ENCODE results near the gene ALDH4A1.
"Not testable (repeated sequence)": the region's sequence is repeated elsewhere in the genome, so short reads cannot be mapped to it uniquely, and the experiment has no call there.

Gene ALDH4A1

GRCh38 chr1:18898567-18898966 lies 3.8 kb downstream of the ALDH4A1 start:
- no peak for DNase-seq

GRCh38 chr1:18895317-18895716 lies 7.0 kb downstream of the ALDH4A1 start:
- no peak for DNase-seq

GRCh38 chr1:18893120-18893519 lies 9.2 kb downstream of the ALDH4A1 start:
- no peak for DNase-seq

- DNase-seq: not testable (repeated sequence)
These were observed 10.5 kb downstream of the ALDH4A1 start for GRCh38 chr1:18891858-18892257.

- no peak for DNase-seq
These were observed 11.0 kb downstream of the ALDH4A1 start for GRCh38 chr1:18891426-18891780.

- DNase-seq: no peak
These were observed 11.5 kb downstream of the ALDH4A1 start for GRCh38 chr1:18890706-18891425.

- DNase-seq: no peak
These were observed 16.4 kb downstream of the ALDH4A1 start for GRCh38 chr1:18886003-18886335.

GRCh38 chr1:18885311-18886002 lies 16.9 kb downstream of the ALDH4A1 start:
- no peak for DNase-seq

- DNase-seq: no peak
These were observed 17.6 kb downstream of the ALDH4A1 start for GRCh38 chr1:18884727-18885126.

GRCh38 chr1:18884419-18884717 lies 18.0 kb downstream of the ALDH4A1 start:
- no peak for DNase-seq

- peak; percentile 61 for DNase-seq
These were observed 18.5 kb downstream of the ALDH4A1 start for GRCh38 chr1:18883636-18884418.

- no peak for DNase-seq
These were observed 19.3 kb downstream of the ALDH4A1 start for GRCh38 chr1:18883079-18883478.

GRCh38 chr1:18882486-18882885 lies 19.9 kb downstream of the ALDH4A1 start:
- DNase-seq: no peak

- no peak for DNase-seq
These were observed 20.5 kb downstream of the ALDH4A1 start for GRCh38 chr1:18881642-18882431.

GRCh38 chr1:18881164-18881563 lies 21.2 kb downstream of the ALDH4A1 start:
- DNase-seq: no peak

GRCh38 chr1:18880585-18880984 lies 21.8 kb downstream of the ALDH4A1 start:
- DNase-seq: no peak

- DNase-seq: no peak
These were observed 22.5 kb downstream of the ALDH4A1 start for GRCh38 chr1:18879791-18880309.

GRCh38 chr1:18879215-18879790 lies 23.1 kb downstream of the ALDH4A1 start:
- no peak for DNase-seq

GRCh38 chr1:18878538-18879214 lies 23.7 kb downstream of the ALDH4A1 start:
- DNase-seq: no peak

GRCh38 chr1:18877282-18877681 lies 25.1 kb downstream of the ALDH4A1 start:
- no peak for DNase-seq

- DNase-seq: no peak
These were observed 26.1 kb downstream of the ALDH4A1 start for GRCh38 chr1:18876210-18876609.

GRCh38 chr1:18875796-18876128 lies 26.6 kb downstream of the ALDH4A1 start:
- DNase-seq: no peak
